GM21381 (cell line): Measurements from ENCODE around the gene MGRN1.

Source experiments
- ATAC-seq: cut with Tn5 transposase; IDR thresholded peaks from one replicate; pipeline ENCODE4 v1.9.1; 2021; ENCODE audit warnings: mild to moderate bottlenecking, moderate library complexity; ENCODE audit not compliant: unreplicated experiment

Gene MGRN1

DNA sequence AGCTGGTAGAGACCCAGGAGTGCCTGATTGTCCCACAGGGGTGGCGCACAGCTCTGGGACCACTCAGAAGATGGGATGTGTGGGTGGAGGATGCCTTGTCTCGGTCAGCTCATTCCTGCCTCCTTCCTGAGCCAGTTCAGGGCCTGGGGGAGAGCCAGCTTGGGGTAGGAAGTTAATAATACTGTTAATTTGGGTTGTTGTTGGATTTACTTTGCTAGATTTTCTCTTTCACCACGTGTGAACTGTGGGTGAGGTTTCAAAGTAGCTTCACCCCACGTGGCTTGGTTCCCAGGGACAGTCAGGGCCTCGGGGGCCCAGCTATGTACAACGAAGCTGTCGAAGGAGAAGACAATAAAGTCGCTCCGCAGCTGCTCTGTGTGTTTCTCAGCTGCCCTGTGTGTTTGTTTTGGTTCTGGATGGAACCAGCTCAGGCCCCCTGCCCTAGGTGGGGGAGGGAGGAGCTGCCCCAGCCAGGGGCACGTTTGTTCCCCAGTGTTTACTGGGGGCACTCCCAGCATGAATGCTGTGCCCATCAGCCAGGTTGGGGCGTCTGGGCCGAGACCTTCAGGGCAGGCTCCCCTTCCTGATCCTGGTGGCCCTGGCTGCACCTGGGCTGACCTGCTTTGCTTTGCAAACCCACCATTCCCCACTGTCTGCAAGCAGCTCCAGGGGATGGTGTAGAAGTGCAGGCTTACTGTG is 71.0 kb downstream of the MGRN1 start:
- no peak for ATAC-seq

DNA sequence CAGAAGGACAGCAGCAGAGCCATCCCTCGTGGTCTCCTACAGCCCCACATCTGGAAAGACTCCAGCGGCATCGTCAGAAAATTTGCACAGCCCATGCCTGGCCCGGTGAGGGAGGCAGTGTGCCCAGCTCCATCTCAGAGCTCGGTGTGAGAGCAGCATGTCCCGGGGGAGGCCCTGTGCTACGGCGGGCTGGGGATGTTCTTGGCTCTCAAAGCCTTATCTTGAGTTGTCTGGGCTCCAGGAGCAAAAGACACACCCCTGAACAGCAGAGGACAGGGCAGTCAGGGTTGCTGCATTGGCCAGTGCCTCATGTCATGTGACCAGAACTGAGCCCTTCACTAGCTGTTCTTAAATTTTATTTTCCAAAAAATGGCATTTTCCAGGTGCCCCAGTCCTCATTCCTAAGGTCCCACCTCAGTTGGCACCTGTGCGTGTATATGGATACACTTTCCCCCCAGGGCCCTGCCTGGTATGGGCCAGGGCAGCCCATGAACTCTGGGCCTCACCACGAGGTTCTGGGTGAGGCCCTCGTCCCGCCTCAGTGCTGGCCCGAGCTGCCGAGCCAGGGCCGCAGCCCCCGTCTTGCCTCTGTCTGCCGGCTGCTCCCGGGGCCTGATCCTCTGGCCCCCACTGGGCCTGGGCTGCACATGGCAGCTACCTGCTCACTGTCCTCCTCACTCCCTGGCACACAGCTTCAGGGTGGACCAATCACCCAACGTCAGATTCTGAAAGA is 71.7 kb downstream of the MGRN1 start:
- ATAC-seq = no peak

DNA sequence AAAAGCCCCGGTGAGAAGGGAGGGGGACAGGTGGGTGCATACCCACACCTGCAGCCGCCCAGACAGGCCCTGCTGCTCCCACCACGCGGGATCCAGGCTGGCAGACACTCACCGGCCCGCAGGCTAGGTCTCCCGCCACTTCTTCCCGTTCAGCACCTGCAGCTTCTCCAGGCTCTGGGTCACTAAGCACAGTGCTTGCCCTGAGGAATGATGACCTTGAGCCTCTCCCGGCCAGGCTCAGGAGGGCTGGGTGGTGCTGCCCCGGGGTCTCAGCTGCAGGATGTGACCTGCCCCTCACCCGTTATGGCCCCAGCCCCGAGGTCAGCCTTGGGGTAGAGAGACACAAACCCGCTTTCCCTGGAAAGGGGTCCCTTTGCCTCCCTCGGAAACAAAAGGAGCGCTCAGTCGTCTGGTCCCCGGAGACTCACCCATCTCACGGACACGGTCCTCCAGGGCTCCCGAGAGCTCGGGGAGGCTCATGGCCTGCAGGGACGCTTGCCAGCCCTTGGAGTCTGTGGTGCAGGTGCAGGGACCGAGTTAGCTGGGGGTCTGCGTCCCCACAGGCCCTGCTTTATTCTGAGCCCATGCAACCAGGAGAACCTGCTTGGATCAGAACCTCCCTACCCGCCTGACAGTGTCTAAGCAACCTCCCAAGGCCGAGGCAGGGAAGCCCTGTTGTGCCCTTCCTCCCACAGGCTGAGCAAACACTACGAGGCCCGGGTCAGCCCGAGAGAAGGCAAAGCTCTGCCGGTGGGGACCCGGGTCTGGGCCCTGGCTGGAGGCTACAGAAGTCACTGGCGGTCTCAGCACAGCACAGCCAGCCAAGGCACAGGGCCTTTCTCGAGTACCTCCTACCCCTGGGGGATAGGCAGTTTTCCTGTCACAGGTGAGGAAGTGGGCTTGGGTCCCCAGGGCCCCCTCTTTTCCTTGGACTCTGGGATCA is 72.5 kb downstream of the MGRN1 start:
- ATAC-seq = no peak

DNA sequence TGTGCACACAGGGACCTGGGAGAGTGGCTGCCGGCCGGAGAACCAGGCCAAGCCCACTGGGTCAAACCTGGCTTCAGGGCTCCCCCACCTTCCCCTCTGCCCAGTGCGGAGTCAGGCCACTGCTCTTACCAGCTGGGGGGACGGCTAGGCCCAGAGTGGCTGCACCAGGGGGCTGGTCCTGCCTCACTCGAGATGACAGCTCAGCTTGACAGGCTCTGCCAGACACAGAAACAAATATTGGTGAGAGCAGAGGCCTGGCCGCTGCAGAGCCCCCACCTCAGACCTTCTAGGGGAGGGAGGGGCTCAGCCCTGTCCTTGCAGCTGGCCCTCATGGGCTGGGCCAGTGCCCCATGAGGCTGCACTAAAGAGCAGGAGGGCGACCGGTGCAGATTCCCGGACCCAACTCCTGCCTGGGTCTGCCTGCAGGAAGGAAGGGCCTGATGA is 73.2 kb downstream of the MGRN1 start:
- no peak for ATAC-seq

DNA sequence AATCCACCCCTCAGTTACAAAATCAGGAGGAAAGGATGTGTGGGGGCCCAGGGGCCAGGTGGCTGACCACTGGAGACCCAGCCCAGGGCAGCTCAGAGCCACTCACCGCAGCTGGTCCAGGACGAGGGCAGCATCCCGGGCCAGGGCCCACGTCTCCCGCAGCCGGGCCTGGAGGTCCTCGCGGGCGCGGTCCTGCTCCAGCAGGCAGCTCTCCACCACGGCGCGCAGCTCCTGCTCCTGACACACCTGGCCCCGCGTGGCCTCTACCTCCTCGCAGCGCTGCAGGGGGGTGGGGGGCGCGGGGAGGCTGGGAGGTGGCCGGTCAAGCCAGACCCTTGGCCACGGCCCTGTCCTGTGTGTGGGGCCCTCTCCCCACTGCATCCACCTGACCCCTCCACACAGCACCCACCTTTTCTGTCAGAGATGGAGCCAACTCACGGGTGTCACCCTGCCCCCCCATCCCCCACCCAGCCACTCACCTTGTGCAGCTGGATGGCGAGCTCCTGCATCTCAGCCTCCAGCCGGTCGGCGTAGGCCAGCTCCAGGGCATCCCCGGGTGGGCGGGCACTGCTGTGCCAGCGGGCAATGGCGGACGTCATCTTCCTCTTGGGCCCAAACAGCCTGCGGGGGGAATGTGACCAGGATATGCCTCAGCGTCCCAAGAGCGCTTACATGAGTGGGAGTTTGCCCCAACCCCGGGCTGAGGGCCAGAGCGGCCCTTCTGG is 73.9 kb downstream of the MGRN1 start:
- ATAC-seq = no peak

DNA sequence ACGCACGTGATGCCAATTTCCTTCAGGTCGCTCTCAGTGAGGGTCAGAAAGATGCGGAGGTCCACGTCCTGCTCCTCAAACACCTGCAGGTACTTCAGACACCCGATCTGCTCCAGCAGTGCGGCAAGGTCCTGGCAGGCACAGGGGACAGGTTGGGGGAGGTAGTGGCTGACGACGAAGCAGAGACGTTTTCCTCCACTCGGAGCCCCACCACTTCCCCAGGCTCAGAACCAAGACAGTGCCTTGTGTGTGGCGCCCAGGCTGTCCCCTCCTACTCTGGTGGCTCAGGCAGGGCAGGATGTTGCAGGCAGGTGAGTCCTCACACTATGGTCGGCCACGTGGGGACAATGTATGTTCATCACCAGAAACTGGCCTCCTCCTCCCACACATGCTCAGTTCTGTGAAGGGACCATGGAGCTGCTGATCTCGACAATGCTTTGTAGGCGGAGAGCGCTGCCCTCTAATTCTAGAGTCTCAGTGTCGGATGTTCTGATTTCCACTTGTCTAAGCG is 74.5 kb downstream of the MGRN1 start:
- ATAC-seq = no peak

DNA sequence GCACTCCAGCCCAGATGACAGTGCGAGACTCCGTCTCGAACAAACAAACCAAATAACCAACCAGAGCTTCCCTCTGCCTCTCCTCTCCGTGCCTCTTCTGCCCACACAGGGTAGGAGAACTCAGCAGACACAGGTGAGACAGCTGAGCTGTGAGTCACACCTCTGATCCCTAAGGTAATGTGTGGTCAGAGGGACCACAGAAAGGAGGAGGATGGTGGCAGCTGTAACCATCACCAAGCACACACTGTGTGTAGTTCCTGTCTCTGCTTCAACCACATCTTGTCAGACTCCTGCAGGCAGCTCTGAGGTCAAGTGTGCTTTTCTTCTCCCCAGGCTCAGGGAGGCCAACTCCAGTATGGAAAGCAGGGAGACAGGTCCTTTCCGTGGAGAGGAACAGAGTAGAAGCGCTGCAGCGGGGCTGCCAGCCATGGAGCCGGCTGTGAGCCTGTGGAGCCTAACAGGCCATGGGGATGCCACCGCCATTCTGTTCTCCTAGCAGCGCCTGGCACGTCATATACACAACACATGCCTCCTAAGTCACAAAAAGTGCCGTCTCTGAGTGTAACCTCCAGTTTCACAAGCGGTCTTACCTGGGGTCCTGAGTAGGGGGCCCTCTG is 75.9 kb downstream of the MGRN1 start:
- ATAC-seq = no peak

DNA sequence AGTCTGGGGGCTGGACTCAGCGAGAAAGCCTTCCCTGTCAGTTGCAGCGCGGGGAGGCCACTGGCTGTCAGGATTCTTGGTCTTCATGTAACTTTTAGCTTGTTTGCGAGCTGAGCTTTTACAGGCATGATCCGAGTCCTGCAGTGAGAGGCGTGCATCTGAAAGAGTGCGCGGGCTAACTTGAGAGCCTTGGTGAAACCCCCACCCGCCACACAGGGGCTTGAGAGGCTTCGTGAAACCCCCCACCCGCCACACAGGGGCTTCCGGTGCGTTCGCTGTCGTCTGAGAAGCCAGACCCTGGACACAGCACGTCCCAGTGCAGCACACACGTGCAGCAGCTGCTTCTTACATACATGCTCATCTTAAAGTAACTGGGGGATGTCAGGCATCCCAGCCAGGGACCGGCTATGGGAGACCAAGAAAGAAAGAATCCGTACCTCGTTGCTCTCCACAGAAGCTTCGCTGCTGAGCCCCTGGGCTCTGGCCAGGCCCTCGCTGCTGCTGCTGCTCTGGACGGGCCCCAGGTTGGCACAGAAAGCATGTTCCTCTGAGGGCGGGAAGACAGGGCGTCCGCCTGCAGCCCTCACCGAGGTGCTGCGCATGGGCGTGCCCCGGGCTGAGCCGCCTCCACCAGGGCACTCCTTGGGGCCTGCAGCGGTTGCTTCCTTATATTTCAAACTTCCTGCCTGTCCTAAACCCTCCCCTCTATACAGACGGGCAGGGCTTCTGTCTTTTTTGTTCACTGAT is 76.5 kb downstream of the MGRN1 start:
- no peak for ATAC-seq

DNA sequence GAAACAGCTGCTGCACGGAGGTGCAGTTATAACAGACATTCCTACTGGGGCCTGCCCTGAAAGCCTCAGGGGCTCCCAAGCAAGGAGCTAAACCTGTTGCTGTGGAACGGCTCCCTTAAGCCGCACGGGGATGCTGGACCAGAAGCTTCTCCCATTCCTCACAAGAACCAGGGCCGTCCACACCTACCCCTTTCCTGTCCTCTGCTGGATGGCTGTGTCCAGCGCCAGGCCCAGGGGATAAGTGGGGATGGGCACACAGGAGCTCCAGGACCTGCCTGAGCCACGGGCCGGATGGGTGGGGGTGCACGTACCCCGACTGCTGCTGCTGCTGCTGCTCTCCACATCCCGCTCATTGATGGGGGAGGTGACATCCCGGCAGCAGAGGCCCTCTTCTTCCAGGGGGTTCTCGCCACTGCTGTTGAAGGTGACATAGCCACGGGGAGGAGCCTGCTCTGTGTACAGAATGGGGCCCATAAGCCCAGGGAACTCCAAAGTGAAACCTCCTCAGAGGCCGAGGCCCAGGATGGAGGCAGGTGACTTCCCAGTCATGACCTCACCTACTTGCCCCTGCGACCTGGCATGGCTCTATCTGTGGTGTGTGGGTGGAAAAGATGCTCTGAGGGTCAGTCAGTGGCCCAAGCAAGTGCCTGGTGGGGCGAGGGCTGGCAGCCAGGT is 77.3 kb downstream of the MGRN1 start:
- no peak for ATAC-seq

DNA sequence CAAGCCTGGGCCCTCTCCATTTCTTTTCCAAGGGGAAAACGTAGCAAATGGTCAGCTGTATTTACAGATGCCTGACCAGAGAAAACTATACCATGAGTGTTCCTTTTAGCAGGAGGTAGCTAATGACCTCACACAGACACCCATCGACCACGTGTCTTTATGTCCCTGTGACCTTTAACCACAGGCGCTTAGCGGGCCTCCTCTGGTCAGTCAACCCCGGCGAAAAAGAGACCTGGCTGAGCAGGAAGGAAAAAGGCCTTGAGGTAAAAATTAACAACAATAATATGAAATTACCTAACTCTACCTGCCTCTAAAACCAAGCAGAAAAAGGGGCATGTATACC is 77.8 kb downstream of the MGRN1 start:
- ATAC-seq = no peak

DNA sequence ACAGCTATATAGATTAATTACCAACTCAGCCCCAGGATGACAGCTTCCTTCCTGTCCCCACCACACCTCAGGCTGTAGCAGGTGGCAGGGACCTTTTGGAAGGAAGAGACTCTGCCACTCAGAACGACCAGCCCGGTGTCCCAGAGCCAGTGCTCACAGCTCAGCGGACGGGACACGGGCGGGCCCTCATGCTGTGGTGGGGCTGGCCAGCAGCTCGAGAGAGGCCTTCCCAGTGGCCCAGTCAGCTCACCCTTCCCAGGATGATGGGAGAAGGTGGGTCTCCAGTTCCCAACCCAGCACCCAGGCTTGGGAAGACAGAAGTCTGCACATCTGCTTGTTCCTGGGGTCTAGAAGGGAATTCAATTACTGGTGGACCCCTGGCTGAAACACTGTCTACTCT is 79.3 kb downstream of the MGRN1 start:
- no peak for ATAC-seq

DNA sequence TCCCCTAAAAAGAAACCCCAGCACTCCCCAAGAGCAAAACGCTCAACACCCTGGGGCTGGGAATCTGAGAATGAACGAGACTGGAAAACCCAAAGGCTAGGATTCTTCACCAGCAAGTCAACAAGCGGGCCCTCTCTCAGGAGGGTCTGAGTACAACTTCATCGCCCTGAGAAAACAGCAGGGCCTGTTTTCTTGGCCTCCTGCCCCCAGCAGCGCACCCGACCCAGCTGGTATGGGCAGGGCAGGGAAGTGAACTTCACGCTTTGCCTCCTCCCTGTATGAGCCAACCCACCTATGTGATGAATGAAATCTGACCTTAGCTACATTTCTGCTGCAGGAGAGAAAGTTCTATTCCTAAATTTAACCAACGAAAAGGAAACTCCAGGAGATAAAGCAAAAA is 79.9 kb downstream of the MGRN1 start:
- no peak for ATAC-seq

DNA sequence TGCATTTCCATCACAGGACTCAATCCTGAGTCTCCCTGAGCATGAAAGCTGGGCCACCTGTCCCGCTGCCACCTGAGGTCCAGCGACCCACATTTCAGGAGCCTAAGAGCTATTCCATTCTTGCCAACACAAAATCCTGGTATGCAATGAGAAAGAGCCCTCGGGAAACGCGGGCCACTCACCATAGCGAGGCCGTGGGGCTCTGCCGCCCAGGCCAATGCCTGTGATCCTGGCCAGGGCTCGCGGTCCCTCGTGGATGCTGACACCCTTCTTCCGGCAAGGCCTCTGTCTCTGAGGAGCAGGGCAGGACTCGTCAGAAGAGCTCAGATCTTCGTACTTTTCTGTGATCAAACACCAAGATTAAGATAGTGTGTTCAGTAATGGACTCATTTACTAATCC is 80.3 kb downstream of the MGRN1 start:
- ATAC-seq = no peak

DNA sequence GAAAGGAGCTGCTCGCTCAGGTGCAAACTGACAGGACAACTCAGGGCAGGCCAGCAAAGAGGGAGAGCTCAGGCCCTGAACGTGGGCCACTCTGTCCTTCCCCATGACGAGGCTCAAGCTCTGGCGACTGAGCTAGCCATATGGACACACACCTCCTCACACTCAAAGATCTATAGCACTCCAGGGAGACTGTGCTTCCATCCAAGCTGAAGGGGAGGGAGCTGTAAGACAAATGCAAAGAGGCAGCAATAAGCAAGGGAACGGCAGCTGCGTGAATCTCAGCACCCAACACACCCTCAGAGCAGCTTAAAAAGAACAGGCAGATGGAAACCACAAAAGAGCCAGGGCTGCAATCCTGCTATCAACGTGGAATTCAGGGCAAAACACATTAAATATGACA is 82.2 kb downstream of the MGRN1 start:
- no peak for ATAC-seq

DNA sequence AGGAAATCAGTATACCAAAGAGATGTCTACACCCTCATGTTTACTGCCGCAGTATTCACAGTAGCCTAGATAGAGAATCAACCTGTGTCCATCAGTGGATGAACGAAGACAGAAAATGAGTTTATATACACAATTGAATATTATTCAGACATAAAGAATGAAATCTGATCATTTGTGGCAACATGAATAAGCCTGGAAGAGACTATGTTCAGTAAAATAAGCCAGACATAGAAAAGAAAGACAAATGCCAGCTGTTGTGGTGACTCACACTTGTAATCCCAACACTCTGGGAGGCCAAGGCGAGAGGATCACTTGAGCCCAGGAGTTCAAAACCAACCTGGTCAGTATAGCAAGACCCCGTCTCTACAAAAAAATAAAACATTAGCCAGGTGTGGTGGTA is 84.9 kb downstream of the MGRN1 start:
- ATAC-seq = no peak

DNA sequence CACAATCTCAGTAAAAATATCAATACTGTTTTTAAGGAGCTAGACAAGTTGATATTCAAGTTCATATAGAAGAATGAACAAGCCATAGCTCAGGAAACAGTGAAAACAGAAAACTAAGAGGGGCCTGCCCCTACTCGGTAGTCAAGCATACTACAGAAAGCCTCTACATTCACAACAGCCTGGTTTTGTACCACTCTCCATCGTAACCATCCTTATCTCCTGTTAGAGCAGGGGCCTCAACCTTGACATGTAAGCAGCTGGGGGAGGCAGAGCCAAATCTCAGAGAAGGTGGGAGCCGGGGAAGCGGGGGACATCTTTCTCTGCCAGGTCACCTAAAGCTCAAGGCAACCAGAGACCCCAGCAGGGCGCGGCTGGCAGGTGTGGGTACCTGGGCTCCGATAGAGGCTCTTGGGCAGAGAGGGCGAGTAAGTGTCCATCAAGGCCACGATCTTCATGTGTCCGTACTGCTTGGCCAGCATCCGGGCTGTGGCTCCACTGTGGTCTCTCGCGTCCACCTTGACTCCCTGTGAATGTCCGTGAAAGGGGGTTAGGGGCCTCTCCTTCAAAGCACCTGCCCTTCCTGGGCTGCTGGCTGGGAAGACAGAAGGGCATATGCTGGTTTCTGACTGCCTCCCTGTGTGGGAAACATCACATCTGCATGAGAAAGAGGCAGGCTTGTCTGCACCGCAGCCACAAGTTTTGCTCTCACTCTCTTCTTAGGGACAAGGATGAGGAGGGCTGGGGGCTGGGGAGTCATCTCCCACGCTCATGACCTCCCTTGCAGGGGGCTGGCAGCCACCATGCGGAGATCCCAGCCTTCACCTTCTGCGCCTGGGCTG is 89.3 kb downstream of the MGRN1 start:
- no peak for ATAC-seq

DNA sequence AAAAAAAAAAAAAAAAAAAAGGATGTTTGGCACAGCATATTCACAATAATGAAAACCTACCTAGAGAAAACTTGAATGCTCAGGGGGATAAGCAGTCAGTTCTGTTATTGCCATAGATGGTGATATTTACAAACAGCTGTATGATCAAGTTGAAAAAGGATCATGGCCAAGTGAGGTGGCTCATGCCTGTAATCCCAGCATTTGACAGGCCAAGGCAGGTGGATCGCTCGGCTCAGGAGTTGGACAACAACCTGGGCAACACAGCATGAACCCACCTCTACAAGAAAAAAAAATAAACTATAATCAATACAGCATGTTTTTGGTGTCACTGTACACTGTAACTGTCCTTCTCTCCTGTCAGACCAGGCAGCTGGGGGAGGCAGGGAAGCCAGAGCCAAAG is 90.4 kb downstream of the MGRN1 start:
- no peak for ATAC-seq

DNA sequence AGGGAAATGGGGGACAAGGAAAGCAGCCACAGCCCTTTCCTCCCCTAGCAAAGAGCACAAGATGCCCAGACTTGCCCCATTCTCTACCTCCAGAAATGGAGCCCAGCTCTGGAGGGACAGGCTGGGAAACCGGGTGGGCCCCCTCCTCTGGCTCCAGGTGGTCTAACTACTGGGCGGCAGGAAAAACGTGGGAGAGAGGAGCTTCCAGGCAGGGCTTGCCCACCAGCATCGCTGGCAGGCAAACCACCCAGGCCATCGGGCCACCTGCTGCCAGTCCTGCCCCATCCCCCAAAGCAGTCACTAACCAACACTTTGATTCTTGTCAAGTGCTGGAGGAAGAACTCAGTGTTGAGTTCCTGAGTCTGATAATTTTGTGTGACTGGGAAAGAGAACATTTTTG is 93.8 kb downstream of the MGRN1 start:
- no peak for ATAC-seq
